GM21526 (cell line): Measurements from ENCODE around the gene FBXO36.
"Not testable (repeated sequence)": the region's sequence is repeated elsewhere in the genome, so short reads cannot be mapped to it uniquely, and the experiment has no call there.

Experiments used
- ATAC-seq: cut with Tn5 transposase; IDR thresholded peaks from one replicate; pipeline ENCODE4 v1.9.1; 2021; ENCODE audit warnings: moderate library complexity; ENCODE audit not compliant: unreplicated experiment, low FRiP score

FBXO36 gene

DNA sequence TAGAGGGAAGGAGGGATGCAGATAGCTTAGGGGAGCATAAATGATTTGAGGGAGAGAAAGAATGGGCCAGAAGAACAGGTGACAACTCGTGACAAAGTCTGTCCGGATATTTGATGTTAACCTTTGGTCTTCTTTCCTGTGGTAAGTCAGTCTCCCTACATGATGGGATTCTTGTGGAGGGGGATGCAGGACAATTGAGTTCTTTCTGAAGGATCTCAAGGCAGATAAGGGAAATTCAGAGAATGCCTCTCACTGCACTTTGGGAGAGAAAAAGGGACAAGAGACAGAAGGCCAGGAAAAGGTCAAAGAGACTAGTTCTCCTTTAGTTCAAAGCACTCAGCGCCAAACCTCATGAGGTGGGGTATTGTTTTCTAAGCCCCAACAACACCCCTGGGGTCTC, 34.2 kb downstream of the FBXO36 start:
- no peak for ATAC-seq

DNA sequence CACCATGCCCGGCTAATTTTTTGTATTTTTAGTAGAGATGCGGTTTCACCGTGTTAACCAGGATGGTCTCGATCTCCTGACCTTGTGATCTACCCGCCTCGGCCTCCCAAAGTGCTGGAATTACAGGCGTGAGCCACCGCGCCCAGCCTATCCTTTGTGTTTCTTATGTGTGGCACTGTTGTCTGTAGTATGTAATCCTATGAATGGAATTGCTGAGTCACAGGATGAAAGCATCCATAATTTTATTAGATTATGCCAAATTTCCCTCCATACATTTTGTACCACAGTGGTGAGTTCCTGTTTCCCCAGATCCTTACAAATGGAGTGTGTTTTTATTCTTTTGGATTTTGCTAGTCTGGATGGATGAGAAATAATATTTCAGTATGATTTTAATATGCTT, 41.3 kb downstream of the FBXO36 start:
- ATAC-seq, result not testable (repeated sequence)

DNA sequence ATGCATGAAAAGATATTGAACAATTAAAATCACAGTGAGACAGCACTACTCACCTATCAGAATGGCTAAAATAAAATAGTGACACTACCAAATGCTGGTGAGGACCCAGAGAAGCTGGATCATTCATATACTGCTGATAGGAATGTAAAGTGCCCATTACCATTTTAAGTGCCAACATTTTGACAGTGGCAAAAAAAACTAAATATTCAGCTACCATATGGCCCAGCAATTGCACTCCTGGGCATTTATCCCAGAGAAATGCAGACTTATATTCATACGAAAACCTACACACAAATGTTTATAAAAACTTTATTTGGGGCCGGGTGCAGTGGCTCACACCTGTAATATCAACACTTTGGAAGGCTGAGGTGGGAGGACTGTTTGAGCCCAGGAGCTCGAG, 47.6 kb downstream of the FBXO36 start:
- ATAC-seq, result no peak

DNA sequence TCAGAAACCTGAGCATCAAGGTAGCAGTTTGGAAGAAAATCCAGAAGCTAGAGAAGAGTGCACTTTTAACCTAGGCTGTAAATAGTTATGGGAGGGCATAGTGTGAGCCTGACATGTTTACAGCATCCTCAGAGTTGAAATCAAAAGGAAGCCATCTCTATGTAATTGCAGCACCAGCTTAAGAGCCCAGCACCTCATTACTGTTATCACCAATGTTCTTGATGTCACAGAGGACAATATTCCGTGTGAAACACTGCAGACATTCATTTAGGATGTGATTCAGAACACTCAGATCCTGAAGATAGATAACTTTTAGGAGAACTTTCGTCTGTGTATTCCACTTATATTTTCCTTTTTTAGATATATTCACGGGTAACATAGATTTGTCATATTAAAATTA, 48.1 kb downstream of the FBXO36 start:
- no peak for ATAC-seq

DNA sequence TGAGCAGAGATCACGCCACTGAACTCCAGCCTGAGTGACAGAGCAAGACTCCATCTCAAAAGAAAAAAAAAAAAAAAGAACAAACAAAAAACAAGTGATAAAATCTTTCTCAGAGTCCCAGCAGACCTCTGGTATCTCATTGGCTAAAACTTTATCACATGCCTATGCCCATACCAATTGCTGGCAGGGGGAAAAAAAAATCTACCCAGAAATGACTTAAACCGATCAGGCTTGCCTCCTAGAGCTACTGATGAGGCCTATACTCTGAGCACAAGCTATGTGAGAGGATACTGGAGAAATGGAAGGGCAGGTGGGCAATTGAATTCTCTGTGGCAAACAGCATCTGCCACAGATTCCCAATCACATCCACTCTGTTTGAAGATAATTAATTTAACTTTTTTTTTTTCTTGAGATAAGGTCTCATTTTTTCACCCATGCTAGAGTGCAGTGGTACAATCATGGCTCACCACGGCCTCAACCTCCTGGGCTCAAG, 49.0 kb downstream of the FBXO36 start:
- ATAC-seq, result no peak

DNA sequence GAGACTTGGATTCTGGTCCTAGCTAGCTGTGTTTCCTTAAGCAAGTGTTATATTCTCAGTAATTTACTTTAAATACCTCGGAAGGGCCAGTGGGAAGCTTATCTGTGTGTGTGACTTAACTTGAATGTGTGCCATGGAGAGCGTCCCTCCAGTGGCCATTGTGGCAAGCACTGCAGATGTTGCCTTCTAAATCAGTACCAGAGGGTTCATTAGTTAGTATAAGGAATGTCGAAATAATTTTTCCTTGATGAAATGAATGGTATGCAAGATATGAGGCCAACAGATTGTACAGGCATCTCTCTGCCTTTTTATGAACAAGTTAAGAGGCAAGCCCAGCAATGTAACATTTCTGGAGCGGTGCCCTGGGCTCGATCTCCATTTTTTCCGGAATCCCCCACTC, 52.0 kb downstream of the FBXO36 start:
- ATAC-seq, result no peak

DNA sequence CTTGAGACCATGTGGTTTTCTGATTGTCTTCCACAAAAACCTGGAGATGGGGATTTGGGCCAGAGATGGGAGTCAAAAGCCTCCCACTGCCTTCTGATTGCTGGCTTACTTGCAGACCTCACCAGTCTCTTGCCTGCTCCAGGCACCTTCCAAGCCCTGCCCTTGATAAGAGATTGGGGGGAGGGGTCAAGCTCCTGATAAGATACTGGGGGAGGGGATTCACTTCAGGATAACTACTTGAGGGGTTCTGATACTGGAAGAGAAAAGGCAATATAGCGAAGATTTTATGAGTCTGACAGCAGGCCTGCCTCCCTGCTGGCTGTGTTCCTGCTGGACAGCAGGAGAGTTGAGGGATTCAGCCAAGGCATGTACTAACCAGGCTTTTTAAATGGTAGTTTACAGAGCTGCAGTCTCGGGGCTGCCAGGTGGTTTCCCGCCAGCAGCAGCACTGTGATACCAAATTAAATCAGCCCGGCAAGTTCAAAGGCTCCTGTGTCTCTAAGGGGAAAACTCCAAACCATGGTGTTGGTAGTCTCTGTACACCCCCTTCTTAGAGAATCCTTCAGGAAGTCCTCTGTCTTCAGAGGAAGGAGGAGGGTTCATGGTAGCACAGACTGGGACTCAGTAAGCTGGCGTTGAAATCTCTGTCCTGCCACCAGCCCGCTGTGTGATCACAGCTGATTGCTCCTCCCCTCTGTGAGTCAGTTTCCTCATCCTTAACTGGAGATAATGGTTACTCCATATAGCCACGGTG, 58.3 kb downstream of the FBXO36 start:
- ATAC-seq, result no peak

DNA sequence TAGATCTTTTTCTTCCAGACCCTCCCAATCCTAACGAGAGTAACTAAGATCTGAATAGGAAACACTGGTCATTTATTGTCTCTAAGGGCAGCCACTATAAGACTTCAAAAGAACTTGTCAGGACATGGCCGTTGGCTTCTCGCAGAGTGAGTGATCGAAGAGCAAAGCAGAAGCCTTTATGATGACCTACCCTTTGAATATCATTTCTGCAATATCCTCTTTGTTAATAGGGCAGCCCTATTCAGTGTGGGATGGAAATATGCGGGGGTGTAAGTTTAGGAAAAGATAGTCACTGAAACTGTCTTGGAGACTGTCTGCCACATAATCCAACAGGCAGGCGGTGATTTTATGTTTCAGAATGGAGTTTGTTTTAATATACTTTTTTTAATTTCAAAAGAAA, 70.9 kb downstream of the FBXO36 start:
- no peak for ATAC-seq

DNA sequence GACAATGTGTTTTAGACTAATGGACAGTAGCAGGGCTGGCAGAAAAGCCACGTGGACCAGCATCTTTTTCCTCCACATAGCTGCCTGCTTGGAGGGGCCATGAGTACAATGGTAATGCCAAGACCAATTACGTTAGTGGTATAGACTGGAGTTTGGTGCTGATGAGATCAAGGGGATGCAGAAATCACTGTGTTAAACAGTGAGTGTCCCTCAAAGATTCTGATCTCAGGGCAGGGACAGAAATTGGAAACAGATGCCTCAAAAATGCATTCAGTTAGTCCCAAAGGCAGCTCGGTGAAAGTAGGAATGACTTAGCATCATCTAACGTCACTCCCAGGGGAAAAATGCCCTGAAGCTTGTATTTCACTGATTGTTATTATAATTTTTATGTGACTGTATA, 74.0 kb downstream of the FBXO36 start:
- ATAC-seq, result no peak

DNA sequence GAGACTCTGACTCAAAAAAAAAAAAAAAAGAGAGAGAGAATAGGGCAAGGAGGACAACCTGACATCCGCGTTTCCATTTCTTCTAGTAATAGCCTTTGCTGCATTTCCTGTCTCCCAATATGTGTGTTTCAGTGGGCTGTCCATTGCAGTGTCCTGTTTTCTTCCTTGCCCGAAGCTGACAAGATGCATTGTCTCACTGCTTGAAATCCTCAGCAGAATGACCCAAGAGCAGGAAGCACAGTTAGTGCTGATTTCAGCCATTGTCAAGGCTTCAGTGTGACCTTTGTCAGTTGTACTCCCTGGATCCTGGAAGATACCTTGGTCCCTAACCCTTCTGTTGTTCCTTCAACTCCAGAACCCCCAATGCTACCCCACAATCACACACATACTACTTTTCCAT, 75.3 kb downstream of the FBXO36 start:
- no peak for ATAC-seq

DNA sequence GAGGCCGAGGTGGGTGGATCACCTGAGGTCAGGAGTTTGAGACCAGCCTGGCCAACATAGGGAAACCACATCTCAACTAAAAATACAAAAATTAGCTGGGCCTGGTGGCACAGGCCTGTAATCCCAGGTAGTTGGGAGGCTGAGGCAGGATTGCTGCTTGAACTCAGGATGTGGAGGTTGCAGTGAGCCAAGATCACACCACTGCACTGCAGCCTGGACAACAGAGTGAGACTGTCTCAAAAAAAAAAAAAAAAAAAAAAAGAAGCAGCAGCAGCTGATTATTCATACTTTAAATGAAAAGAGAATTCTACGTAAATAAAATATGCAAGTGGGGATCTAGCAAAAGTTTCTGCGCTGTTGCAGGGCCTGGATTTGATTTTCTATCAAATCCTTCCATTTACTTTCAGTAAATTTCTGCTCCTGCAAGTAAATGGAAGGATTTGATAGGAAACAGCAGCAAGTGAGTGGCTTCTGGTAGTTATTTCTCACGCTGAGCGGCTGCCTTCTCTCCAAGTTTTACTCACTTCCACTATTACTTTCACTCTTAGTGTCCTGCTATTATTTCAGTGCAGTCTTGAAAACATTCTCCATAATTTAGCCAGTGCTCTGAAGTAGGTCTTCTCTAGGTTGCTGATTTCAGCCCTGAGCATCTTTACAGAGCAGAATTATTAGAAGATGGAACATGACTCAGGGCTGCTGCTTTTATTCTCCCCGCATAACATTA, 78.0 kb downstream of the FBXO36 start:
- peak; percentile 92 for ATAC-seq

DNA sequence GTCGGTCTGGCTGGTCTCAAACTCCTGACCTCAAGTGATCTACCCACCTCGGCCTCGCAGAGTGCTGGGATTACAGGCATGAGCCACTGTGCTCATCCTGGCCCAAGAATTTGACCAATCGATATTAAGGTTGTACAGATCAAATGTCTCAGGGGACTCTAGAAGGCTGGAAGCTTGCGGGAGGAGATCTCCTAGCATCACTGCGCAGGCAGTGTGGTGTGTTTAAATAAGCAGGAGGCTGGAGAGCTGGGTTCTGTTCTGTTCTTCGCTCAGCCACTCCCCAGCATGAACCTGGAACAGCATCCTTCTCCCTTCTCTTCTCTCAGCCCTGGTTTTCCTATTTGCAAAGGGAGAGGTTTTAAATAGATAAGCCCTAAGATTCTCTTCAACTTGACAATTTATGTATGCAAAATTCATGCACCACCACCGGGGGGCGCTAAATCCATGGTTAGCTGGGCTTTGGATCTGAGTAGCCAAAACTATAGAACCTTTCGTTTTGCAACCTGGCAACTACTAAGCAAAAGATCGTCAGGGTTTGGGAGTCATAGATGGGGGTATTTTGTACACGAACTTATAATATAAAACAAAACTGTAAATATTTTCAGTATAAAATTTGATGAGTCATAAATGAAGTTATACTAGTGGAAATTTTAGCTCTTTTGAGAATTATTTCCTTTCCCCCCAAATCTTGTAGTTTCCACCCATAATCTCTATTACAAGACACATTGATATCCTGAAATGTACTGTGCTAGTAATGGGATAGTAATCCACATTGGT, 85.8 kb downstream of the FBXO36 start:
- no peak for ATAC-seq

DNA sequence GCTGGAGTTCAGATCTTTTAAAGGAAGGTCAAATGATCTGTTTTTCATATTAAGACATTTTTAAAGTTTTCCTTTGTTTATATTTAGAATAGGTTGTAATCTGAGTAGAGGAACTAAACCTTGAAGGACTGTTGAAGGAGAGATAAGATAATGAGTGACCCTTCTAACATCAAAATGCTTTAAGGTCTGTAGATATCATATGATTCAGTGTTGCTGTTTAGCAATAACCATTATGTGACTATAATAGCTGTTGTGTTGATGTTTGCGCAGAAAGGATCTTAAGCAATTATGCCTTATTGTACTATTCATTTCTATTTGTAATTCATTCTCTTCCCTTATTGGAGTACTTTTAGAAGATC, 86.4 kb downstream of the FBXO36 start:
- ATAC-seq, result no peak

DNA sequence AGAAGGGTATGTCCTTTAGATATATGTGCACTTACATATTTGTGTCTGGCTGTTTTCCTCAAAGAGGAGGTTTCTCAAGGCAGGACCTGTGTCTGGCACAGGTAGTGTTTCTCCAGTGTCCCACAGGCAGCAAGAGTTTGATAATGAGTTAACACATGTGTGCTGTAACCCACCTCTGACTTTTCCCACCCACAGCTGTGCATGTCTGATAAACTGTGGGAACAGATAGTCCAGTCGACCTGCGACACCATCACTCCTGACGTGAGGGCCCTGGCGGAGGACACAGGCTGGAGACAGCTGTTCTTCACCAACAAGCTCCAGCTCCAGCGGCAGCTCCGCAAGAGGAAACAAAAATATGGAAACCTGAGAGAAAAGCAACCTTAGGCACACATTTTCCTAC, 88.2 kb downstream of the FBXO36 start:
- no peak for ATAC-seq

DNA sequence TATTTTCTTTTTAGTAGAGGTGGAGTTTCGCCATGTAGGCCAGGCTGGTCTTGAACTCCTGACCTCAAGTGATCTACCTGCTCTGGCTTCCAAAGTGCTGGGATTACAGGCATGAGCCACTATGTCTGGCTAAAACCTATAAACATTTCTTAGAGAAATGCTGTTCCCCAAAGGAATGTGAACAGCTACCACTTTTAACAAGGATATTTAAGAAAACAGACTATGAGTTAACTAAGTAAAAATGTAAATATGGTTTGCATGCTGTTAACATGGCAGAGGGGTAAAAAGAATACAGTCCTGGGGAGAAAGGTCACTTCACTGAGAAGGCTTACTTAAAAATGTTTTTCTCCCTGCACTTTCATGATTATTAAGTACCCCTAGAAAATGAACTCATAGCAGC, 89.3 kb downstream of the FBXO36 start:
- no peak for ATAC-seq

DNA sequence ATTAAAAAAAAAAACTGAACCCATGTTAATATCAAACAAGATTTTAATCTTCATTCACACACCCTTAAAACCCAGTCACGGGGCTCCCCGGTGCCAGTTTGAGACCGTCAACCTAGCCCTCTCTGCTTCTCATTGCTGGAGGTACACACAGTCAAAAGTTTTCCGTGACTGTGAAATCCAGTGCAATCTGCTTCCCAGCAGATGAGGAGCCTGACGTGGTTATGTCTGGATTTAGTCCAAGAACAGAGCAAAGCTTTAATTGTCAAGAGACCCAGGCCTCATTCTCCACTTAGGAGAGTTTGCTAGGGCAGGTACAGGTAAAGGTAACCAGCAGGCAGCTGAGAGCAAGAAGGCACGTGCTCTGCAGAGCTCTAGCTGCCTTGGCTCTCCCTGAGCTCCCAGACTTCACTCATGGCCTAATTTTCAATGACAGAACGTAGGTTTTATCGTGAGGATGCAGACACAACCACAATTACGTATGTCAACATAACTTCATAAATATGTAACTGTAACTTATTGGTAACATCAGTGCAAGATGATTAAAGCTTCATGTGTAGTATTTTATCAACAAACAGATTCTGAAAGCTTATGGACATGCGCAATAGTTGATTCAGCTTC, 90.1 kb downstream of the FBXO36 start:
- ATAC-seq, result no peak

DNA sequence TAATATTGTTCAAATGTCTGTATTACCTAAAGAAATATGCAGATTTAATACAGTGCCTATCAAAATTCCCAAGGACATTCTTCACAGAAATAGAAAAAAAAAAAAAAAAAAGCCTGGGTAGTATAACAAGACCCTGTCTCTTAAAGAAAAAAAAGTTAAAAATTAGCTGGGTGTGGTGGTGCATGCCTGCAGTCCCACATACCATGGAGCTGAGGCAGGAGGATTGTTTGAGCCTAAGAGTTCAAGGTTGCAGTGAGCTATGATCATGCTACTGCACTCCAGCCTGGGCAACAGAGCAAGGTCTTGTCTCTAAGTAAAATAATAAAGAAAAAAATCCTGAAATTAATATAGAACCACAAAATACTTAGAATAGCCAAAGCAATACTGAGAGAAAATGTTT, 94.5 kb downstream of the FBXO36 start:
- ATAC-seq, result no peak

DNA sequence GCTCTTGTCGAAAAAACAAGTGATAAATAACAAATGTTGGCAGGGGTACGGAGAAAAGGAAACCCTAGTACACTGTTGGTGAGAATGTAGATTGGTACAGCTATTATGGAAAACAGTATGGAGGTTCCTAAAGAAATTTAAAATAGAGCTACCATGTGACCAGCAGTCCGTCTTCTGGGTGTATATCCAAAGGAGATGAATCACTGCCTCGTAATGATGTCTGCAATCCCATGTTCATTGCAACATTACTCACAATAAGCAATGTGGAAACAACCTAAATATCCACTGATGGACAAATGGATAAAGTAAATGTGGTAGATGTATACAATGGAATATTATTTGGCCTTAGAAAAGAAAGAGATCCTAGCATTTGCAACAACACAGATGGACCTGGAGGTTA, 95.8 kb downstream of the FBXO36 start:
- ATAC-seq, result no peak

DNA sequence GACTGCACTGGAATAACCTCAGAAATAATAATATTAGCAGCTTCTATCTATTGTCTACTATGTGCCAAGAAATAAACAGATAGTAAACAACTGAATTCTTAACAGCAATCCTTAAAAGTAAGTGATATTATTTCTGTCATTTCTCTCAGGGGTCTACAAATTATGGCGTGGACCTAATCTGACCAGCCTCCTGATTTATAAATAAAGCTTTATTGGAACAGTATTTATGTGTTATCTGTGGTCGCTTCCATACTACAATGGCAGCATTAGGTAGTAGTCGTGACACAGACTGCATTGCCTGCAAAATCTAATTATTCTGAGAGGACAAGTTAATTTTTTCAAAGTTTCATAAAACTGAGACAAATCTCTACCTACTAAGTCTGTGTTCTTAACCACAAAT, 97.4 kb downstream of the FBXO36 start:
- no peak for ATAC-seq

DNA sequence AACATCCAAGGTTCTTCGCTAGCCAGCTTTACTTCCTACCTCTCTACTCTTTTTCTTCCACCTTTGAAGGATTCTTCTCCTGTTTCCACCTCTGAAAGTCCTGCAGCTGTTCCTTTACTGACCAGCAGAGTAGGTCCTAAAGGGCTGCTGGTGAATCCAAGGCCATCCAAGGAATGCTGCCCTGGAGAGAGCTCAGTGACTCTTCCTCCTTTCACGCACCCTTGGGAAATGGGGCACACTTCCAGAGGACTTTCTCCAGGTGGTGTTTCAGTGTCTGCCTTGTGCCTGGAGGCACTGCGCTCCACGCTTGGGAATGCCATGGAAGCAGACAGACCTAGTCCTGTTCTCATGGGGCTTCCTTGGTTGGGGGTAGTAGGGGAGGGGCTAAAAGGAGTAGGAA, 101.0 kb downstream of the FBXO36 start:
- ATAC-seq, result no peak

DNA sequence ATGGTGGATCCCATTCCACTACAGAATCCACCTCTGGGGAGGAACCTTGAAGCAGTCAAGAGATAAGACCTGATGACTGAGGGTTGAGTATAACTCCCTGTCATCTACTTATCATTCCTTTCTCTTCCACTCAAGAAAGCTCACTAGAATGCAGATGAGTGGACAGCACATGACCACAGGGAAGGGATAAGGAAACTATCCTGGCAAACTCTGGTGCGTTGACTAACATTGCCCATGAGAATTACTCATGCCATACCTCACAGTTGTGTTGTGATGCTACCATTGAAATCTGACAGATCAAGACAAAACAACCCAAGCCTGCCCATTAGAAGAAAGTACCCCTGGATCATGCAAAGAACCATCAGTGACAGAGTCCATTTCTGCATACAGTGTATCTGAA, 119.9 kb downstream of the FBXO36 start:
- ATAC-seq, result no peak
